GM13976 (cell line): Measurements from ENCODE around the gene FAM53B.

ENCODE experiments used
- DNase-seq: peaks from one replicate; pipeline ENCODE4 v3.0.0; 2012; ENCODE audit warnings: low spot score
- CTCF ChIP-seq: IDR thresholded peaks from 2 replicates; pipeline ENCODE4 v1.5.1; 2012; ENCODE audit warnings: borderline replicate concordance, mild to moderate bottlenecking; ENCODE audit not compliant: insufficient read depth; ENCODE audit errors: extremely low read depth, missing control alignments, control extremely low read depth
- in situ Hi-C: fragments of 300-500 bp; cut with MboI; formaldehyde crosslinking; loops from one replicate; pipeline ENCODE4 v1.12.0; 2022; ENCODE audit warnings: low sequenced_read_pairs, mixed read lengths, inconsistent platforms; ENCODE audit not compliant: unreplicated experiment

FAM53B gene

GRCh38 chr10:124598773-124599587 is 145.2 kb downstream of the FAM53B start:
- TF ChIP-seq CTCF: no peak
- DNase-seq: no peak
- in situ Hi-C loops: no loop called here

- no peak for DNase-seq
- TF ChIP-seq CTCF: no peak
- in situ Hi-C loops: no loop called here
Measured at GRCh38 chr10:124598196-124598595, 146.0 kb downstream of the FAM53B start.

DNA sequence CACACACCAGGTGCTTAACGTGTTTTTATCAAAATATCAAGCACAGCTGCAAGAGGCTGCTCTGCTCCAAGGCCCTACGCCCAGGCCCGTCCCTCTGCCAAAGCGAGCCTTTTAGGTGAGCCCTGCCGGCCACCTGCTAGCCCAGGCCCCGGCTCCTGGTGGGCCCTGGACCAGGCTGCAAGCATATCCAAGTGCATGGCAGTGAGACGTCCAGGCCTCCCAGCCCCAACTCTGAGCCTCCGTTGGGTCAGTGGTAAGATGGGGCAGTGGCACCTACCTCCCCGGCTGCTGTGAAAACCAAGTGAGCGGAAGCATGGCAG is 146.4 kb downstream of the FAM53B start:
- in situ Hi-C loops: no loop called here
- no peak for TF ChIP-seq CTCF
- DNase-seq: no peak

DNA sequence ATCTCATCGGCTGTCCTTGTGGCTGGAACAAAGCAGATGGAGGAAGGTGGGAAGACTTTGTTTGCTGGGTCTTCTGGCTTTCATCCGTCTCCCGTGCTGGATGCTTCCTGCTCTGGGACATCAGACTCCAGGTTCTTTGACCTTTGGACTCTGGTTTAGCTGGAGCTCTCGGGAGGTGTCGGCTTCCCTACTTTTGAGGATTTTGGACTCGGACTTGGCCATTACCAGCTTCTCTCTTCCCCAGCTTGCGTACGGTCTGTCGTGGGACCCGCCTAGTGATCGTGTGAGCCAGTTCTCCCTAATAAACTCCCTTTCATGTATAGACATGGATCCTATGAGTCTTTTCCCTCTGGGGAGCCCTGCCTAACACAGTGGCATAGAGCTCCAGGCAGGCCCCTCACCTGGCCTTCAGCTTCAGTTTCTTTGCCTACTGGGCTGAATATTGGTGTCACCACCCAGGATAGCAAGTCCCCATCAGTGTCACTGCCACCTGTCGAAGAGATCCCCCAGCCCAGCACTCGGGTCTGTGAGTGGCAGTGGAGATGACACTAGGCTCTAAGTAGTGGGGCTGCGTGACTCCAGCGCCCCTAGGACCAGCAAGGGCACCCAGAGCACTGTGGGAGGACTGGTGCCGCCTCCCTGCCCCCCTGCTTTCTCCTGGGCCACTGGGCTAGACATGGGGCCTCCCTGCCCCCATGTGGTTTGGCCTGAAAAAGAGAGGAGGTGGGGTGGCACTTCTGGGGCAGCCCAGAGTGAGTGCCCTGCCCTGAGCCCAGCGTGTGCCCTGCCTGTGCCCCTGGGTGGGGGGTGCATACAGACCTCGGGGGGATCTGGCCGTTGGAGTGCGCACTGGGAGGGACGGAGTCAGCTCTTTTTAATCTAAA is 147.0 kb downstream of the FAM53B start:
- TF ChIP-seq CTCF: no peak

GRCh38 chr10:124596116-124596785 is 147.9 kb downstream of the FAM53B start:
- TF ChIP-seq CTCF: no peak
- no peak for DNase-seq
- in situ Hi-C loops: no loop called here

More for the DNA sequence above, 147.0 kb downstream of the FAM53B start:
- in situ Hi-C loops: no loop called here
- no peak for DNase-seq

- DNase-seq: no peak
- in situ Hi-C loops: no loop called here
Measured at GRCh38 chr10:124595143-124595883, 148.9 kb downstream of the FAM53B start.

More at GRCh38 chr10:124595143-124595883, 148.9 kb downstream of the FAM53B start:
- no peak for TF ChIP-seq CTCF
